ENCODE results near the gene MYRF. TPM values are rescaled to one million over a fixed set of nuclear protein-coding genes. Genes with fewer than 3 reads are reported as not detected.

MYRF gene
- total and polyA plus RNA-seq, 2 of the 13 experiments (the other 11 are each of a cell fraction or from before 2014, with no cell fraction given) = 10.2 to 25.9 TPM

DNA sequence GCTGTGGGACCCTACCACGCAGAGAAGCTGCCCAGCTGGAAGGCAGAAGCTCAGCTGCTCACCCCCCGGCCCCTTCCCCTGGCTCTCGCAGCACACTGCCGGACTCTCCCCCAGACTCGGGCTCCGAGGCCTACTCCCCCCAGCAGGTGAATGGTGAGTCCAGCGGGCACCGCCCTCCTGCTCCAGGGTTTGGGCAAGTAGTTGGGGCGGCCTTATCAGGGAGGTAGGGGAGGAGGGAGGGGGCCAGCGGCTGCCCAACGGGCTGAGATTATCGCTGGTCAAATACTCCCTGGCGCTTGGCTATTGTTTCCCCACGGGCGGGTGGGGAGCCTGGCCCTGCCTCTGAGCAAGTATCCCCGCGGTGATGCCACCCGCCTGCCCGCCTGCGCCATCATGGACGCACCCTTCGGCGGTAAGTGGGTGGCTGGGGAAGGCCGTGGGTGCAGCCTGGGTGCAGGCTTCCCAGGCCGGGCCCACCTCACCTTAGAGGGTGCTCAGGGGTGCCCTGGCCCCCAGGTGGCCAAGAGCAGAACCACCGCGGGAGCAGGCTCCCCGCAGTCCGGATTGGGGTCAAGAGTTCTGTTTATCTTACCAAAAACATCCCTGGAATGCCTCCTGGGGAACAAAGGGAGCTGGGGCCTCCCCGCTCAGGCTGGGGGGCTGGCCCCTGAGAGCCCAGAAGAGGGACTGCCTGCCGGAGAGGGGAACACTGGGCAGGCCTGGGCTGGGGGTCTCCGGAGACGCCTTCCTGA lies 16.9 kb downstream of the MYRF start (continued):
- TF ChIP-seq, protein P1, sequence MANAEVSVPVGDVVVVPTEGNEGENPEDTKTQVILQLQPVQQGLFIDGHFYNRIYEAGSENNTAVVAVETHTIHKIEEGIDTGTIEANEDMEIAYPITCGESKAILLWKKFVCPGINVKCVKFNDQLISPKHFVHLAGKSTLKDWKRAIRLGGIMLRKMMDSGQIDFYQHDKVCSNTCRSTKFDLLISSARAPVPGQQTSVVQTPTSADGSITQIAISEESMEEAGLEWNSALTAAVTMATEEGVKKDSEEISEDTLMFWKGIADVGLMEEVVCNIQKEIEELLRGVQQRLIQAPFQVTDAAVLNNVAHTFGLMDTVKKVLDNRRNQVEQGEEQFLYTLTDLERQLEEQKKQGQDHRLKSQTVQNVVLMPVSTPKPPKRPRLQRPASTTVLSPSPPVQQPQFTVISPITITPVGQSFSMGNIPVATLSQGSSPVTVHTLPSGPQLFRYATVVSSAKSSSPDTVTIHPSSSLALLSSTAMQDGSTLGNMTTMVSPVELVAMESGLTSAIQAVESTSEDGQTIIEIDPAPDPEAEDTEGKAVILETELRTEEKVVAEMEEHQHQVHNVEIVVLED (CRISPR knock-in tag; IDR thresholded peaks at IDR 0.05; ENCODE audit: borderline replicate concordance) = peak; percentile 37; the same call in 1 of the 2 replicates
- TF ChIP-seq ZNF10 (CRISPR knock-in tag; IDR thresholded peaks at IDR 0.05; ENCODE audit: borderline replicate concordance, low read depth) = no peak
- TF ChIP-seq, protein P2, sequence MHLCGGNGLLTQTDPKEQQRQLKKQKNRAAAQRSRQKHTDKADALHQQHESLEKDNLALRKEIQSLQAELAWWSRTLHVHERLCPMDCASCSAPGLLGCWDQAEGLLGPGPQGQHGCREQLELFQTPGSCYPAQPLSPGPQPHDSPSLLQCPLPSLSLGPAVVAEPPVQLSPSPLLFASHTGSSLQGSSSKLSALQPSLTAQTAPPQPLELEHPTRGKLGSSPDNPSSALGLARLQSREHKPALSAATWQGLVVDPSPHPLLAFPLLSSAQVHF (CRISPR knock-in tag; IDR thresholded peaks at IDR 0.05) = no peak
- TF ChIP-seq, protein P3, sequence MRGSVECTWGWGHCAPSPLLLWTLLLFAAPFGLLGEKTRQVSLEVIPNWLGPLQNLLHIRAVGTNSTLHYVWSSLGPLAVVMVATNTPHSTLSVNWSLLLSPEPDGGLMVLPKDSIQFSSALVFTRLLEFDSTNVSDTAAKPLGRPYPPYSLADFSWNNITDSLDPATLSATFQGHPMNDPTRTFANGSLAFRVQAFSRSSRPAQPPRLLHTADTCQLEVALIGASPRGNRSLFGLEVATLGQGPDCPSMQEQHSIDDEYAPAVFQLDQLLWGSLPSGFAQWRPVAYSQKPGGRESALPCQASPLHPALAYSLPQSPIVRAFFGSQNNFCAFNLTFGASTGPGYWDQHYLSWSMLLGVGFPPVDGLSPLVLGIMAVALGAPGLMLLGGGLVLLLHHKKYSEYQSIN (CRISPR knock-in tag; IDR thresholded peaks at IDR 0.05; ENCODE audit: borderline replicate concordance) = no peak
- TF ChIP-seq, protein P4, sequence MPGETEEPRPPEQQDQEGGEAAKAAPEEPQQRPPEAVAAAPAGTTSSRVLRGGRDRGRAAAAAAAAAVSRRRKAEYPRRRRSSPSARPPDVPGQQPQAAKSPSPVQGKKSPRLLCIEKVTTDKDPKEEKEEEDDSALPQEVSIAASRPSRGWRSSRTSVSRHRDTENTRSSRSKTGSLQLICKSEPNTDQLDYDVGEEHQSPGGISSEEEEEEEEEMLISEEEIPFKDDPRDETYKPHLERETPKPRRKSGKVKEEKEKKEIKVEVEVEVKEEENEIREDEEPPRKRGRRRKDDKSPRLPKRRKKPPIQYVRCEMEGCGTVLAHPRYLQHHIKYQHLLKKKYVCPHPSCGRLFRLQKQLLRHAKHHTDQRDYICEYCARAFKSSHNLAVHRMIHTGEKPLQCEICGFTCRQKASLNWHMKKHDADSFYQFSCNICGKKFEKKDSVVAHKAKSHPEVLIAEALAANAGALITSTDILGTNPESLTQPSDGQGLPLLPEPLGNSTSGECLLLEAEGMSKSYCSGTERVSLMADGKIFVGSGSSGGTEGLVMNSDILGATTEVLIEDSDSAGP (CRISPR knock-in tag; IDR thresholded peaks at IDR 0.05; ENCODE audit: borderline replicate concordance) = peak; percentile 72; the same call in 1 of the 2 replicates
- no peak for TF ChIP-seq KAT2B (IDR thresholded peaks at IDR 0.05; ENCODE audit: borderline replicate concordance, low read depth, low read length)
- TF ChIP-seq AKAP8 (CRISPR knock-in tag; IDR thresholded peaks at IDR 0.05) = peak; percentile 53; the same call in 1 of the 2 replicates
- peak; percentile 88 for TF ChIP-seq HNF4G (IDR thresholded peaks at IDR 0.05; ENCODE audit: borderline replicate concordance, low read depth, low read length)
- TF ChIP-seq HNF4G (CRISPR knock-in tag; IDR thresholded peaks at IDR 0.05; ENCODE audit: borderline replicate concordance, low read depth) = 0 out of 2 replicates have a peak, but pooled peaks have one; percentile 30
- TF ChIP-seq THAP11 (CRISPR knock-in tag; IDR thresholded peaks at IDR 0.05) = 0 out of 2 replicates have a peak, but pooled peaks have one; percentile 54
- 0 out of 2 replicates have a peak, but pooled peaks have one; percentile 12 for TF ChIP-seq PCBP1 (IDR thresholded peaks at IDR 0.05; ENCODE audit: borderline replicate concordance, low read depth, low read length)
- TF ChIP-seq IRF2 (CRISPR knock-in tag; IDR thresholded peaks at IDR 0.05) = peak; percentile 40; the same call in 1 of the 2 replicates
- no peak for TF ChIP-seq XBP1 (CRISPR knock-in tag; IDR thresholded peaks at IDR 0.05)
- TF ChIP-seq ATF7-NPFF (CRISPR knock-in tag; IDR thresholded peaks at IDR 0.05; ENCODE audit: low read depth) = 0 out of 2 replicates have a peak, but pooled peaks have one; percentile 58
- no peak for TF ChIP-seq ZNF329 (CRISPR knock-in tag; IDR thresholded peaks at IDR 0.05; ENCODE audit: low read depth)
- no peak for TF ChIP-seq ZNF260 (CRISPR knock-in tag; IDR thresholded peaks at IDR 0.05; ENCODE audit: borderline replicate concordance, low read depth)
- no peak for TF ChIP-seq PHB2 (IDR thresholded peaks at IDR 0.05; ENCODE audit: partially characterized antibody)
- no peak for TF ChIP-seq ZNF674 (CRISPR knock-in tag; IDR thresholded peaks at IDR 0.05; ENCODE audit: low read depth)
- no peak for TF ChIP-seq RFX3 (CRISPR knock-in tag; IDR thresholded peaks at IDR 0.05)
- TF ChIP-seq, protein P5, sequence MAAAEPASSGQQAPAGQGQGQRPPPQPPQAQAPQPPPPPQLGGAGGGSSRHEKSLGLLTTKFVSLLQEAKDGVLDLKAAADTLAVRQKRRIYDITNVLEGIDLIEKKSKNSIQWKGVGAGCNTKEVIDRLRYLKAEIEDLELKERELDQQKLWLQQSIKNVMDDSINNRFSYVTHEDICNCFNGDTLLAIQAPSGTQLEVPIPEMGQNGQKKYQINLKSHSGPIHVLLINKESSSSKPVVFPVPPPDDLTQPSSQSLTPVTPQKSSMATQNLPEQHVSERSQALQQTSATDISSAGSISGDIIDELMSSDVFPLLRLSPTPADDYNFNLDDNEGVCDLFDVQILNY (CRISPR knock-in tag; conservative IDR thresholded peaks at IDR 0.05) = no peak
- TF ChIP-seq ZNF772 (CRISPR knock-in tag; IDR thresholded peaks at IDR 0.05) = no peak
- no peak for TF ChIP-seq FOSL1 (CRISPR knock-in tag; IDR thresholded peaks at IDR 0.05; ENCODE audit: borderline replicate concordance)
- peak; percentile 77 for TF ChIP-seq MED1 (CRISPR knock-in tag; IDR thresholded peaks at IDR 0.05)
- TF ChIP-seq ZSCAN29 (CRISPR knock-in tag; conservative IDR thresholded peaks at IDR 0.05) = peak; percentile 35; the same call in 1 of the 2 replicates

Measured in HepG2 (cell line).